GM20000 (cell line): ENCODE data around the gene YARS1.
"Not testable (repeated sequence)": the region's sequence is repeated elsewhere in the genome, so short reads cannot be mapped to it uniquely, and the experiment has no call there.

Experiments
- DNase-seq: peaks from one replicate; pipeline ENCODE4 v3.0.0; 2012; ENCODE audit warnings: low spot score
- TF ChIP-seq, protein P1 (sequence below): IDR thresholded peaks from 2 replicates; pipeline ENCODE4 v1.5.1; 2012; ENCODE audit warnings: mild to moderate bottlenecking, control low read depth; ENCODE audit errors: extremely low read depth, missing control alignments

Gene YARS1

DNA sequence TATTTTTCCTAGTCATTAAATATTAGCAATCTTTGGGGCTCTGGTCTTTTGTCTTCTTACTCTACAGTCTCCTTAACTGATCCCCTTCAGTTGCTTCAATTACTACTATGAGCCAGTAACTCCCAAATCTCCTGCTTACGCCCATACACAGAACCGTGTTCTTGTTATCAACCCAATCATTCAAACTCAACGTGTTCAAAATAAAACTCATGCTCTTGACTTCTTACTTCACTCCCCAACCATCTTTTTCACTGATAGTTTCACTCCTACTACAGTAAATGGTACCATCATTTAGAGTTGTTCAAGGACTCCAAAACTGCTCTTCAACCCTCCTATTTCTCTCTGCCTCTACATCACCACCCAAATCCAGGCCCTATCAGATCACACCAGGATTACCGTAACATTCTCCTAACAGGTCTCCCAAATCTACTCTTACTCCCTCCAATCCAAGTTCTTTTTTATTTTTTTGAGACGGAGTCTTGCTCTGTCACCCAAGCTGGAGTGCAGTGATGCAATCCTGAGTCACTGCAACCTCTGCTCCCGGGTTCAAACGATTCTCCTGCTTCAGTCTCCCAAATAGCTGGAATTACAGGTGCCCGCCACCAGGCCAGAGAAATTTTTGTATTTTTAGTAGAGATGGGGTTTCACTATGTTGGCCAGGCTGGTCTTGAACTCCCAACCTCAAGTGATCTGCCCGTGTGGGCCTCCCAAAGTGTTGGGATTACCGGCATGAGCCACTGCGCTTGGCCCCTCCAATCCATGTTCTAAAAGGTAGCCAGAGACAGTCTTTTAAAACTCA is 3.0 kb downstream of the YARS1 start:
- no peak for DNase-seq
- TF ChIP-seq, protein P1, sequence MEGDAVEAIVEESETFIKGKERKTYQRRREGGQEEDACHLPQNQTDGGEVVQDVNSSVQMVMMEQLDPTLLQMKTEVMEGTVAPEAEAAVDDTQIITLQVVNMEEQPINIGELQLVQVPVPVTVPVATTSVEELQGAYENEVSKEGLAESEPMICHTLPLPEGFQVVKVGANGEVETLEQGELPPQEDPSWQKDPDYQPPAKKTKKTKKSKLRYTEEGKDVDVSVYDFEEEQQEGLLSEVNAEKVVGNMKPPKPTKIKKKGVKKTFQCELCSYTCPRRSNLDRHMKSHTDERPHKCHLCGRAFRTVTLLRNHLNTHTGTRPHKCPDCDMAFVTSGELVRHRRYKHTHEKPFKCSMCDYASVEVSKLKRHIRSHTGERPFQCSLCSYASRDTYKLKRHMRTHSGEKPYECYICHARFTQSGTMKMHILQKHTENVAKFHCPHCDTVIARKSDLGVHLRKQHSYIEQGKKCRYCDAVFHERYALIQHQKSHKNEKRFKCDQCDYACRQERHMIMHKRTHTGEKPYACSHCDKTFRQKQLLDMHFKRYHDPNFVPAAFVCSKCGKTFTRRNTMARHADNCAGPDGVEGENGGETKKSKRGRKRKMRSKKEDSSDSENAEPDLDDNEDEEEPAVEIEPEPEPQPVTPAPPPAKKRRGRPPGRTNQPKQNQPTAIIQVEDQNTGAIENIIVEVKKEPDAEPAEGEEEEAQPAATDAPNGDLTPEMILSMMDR: no peak

DNA sequence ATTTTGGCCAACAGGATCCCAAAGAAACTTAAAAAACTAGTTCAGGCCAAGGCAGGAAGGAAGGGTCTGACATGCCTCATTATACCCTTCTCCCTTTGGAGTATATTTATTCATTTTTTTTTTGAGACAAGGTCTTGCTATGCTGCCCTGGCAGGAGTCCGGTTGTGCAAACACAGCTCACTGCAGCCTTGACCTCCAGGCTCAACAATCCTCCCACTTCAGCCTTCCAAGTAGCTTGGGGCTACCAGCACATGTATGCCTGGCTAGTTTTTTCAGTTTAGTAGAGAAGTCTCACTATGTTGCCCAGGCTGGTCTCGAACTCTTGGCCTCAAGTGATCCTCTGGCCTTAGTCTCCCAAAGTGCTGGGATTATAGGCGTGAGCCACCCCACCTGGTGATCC is 5.2 kb downstream of the YARS1 start:
- TF ChIP-seq, protein P1: no peak
- no peak for DNase-seq

DNA sequence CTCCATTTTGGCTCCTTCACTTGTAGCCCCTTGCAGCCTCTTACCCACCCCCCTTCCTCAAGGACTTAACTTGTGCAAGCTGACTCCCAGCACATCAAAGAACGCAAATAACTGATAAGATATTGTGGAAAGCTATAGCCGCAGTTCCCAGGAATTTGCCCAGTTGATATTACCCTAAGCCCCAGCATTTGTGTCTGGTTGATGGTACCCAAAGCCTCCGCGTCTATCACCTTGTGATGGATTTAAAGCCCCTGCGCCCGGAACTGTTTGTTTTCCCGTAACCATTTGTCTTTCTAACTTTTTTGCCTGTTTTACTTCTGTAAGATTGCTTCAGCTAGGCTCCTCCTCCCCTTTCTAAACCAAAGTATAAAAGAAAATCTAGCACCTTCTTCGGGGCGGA is 5.9 kb downstream of the YARS1 start:
- DNase-seq: no peak

DNA sequence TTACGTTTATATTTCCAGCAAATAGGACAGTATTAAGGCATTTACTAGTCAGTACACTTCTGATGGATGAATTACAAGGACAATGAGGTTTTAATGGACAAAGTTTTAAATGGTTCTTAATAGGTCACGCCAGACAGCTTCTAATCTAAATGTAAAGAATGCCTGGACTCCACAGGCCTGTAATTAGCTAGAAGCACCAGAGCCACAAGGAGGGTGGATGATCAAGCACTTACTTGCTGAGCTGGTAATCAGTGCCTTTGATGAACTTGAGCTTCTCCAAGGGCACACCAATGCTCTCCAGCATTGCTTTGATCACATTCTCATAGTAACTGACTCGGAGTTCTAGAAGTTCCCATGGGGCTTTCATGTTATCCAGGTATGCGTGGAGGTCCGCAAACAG is 6.8 kb downstream of the YARS1 start:
- DNase-seq: no peak
- TF ChIP-seq, protein P1: no peak

More for the DNA sequence above, 5.9 kb downstream of the YARS1 start:
- TF ChIP-seq, protein P1: no peak

DNA sequence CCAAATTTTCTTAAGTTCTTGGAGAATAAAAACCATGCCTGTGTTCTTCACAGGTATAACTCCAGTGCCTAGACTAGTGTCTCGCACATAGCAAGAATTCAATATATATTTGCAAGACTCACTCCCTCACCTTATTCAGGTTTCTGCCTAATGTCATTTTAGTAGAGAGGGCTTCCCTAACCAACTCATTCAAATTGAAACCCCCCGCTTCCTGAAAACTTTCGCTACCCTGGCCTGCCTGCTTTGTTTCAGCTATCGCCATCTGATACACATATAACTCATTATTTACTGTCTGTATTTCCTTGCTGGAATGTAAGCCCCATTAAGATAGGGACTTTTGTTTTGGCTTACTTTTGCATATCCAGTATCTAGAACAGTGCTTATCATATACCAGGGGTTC is 8.6 kb downstream of the YARS1 start:
- DNase-seq: no peak
- TF ChIP-seq, protein P1: no peak

DNA sequence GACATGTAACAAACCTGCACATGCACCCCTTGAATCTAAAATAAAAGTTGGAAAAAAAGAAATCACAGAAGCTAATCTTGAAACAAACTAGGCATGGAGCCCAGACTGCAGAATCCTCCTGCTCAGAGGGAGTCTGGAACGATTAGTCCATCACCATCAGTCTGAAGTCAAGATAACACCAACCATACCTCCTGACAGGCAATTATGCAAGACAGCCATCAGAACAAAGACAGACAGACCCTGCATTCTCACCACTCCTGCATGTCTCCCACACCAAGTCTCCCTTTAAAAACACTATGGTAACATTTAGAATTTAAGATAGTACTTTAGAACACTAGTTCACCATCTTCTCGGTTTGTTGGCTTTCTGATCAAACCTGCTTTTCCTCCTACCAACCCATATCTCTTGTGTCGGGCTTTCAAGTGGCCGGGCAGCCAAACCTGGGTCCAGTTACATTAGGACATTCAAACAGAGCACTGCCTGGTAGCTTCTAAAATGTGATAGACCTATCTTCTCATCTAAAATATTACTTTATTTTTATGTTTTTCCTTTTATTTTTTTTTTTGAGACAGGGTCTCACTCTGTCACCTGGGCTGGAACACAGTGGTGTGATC is 10.1 kb downstream of the YARS1 start:
- no peak for DNase-seq
- TF ChIP-seq, protein P1: no peak

DNA sequence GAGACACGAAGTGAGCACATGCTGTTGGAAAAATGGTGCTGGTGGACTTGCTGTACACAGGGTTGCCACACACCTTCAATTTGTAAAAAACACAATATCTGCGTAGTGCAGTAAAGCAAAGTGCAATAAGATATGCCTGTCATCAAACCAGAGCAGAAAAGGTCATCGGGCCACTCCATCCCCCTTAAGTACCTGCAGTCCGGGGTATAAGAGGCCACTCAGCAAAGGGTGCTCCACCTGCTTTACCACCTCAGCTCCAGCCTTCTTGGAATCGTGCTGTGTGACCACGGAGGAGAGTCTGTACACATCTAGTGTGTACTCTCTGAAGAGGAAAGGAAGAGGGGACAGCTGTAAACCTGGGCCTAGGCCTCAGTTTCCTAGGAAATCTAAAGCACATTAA is 10.9 kb downstream of the YARS1 start:
- TF ChIP-seq, protein P1: no peak
- DNase-seq: no peak

DNA sequence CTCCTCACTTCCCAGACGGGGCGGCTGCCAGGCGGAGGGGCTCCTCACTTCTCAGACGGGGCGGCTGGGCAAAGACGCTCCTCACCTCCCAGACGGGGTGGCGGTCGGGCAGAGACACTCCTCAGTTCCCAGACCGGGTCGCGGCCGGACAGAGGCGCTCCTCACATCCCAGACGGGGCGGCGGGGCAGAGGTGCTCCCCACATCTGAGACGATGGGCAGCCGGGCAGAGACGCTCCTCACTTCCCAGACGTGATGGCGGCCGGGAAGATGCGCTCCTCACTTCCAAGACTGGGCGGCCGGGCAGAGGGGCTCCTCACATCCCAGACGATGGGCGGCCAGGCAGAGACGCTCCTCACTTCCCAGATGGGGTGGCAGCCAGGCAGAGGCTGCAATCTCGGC is 12.7 kb downstream of the YARS1 start:
- not testable (repeated sequence) for DNase-seq
